ENCODE results near the gene APLP1.
A peak's percentile ranks its signal among the peaks of the same experiment; 100 is the strongest.

APLP1 gene

GRCh38 chr19:35863018-35863417 is 5.4 kb upstream of the APLP1 start:
- no peak for TF ChIP-seq ZFX (IDR thresholded peaks at IDR 0.05; ENCODE audit: borderline replicate concordance)
- no peak for TF ChIP-seq CTCF (IDR thresholded peaks at IDR 0.05)
- no peak overlapping the region for H3K27ac ChIP-seq

- peak overlapping the region; percentile 61 for H3K27ac ChIP-seq
These were observed 501 bp downstream of the APLP1 start for GRCh38 chr19:35868823-35869326.

GRCh38 chr19:35869327-35870123 is 1.2 kb downstream of the APLP1 start:
- TF ChIP-seq ZFX (IDR thresholded peaks at IDR 0.05; ENCODE audit: borderline replicate concordance) (no peak), CTCF (IDR thresholded peaks at IDR 0.05) (no peak)

More at GRCh38 chr19:35868823-35869326, 501 bp downstream of the APLP1 start:
- TF ChIP-seq CTCF (IDR thresholded peaks at IDR 0.05), result no peak
- no peak for TF ChIP-seq ZFX (IDR thresholded peaks at IDR 0.05; ENCODE audit: borderline replicate concordance)

GRCh38 chr19:35870124-35870736 is 1.9 kb downstream of the APLP1 start:
- peak overlapping the region; percentile 61 for H3K27ac ChIP-seq

More at GRCh38 chr19:35869327-35870123, 1.2 kb downstream of the APLP1 start:
- H3K27ac ChIP-seq, result peak overlapping the region; percentile 61

- H3K27ac ChIP-seq, result no peak overlapping the region
- TF ChIP-seq ZFX (IDR thresholded peaks at IDR 0.05; ENCODE audit: borderline replicate concordance), result no peak
- no peak for TF ChIP-seq CTCF (IDR thresholded peaks at IDR 0.05)
These were observed 2.4 kb downstream of the APLP1 start for GRCh38 chr19:35870798-35871197.

GRCh38 chr19:35871611-35872010 is 3.2 kb downstream of the APLP1 start:
- TF ChIP-seq CTCF (IDR thresholded peaks at IDR 0.05) (no peak), ZFX (IDR thresholded peaks at IDR 0.05; ENCODE audit: borderline replicate concordance) (no peak)
- H3K27ac ChIP-seq, result no peak overlapping the region

GRCh38 chr19:35872180-35872579 is 3.8 kb downstream of the APLP1 start:
- TF ChIP-seq ZFX (IDR thresholded peaks at IDR 0.05; ENCODE audit: borderline replicate concordance), result no peak
- TF ChIP-seq CTCF (IDR thresholded peaks at IDR 0.05), result no peak
- no peak overlapping the region for H3K27ac ChIP-seq
